A673 (cell line): Measurements from ENCODE around the gene KIF26B. TPM values are rescaled to one million over a fixed set of nuclear protein-coding genes. Genes with fewer than 3 reads are reported as not detected.

Experiments
- BruUV-seq: library from RNA; stranded (reverse); fragments of 400-500 nt; replicated peaks from 2 replicates; lab custom pipeline; 2021; lab: Mats Ljungman, UMichigan
- CTCF ChIA-PET: fragments of 300-600 bp; sonication (Branson Sonifier 250); formaldehyde crosslinking; loops from one replicate; lab custom pipeline; 2022; ENCODE audit warnings: antibody characterized with exemption; lab: Charles Lee
- POLR2A ChIA-PET: fragments of 300-600 bp; sonication (Branson Sonifier 250); formaldehyde crosslinking; loops from one replicate; lab custom pipeline; 2022; ENCODE audit warnings: antibody characterized with exemption; ENCODE audit not compliant: low non-redundant PET; lab: Charles Lee
- DNase-seq: peaks from one replicate; pipeline ENCODE4 v3.0.0-alpha.2; 2015; ENCODE audit warnings: low spot score
- H3K27ac ChIP-seq: fragments of 200-600 bp; sonication (generic); 2 replicates; pipeline ENCODE4 v1.5.1; 2016; ENCODE audit warnings: mixed run types, low read depth, mild to moderate bottlenecking, mixed read lengths, antibody characterized with exemption, low read length; ENCODE audit not compliant: poor library complexity, severe bottlenecking
- H3K27me3 ChIP-seq: fragments of 200-600 bp; sonication (generic); replicated peaks from 2 replicates; pipeline ENCODE4 v1.6.1; 2017; ENCODE audit warnings: mixed run types, low read depth, mild to moderate bottlenecking, mixed read lengths, antibody characterized with exemption, low read length; ENCODE audit not compliant: insufficient read depth, poor library complexity
- H3K36me3 ChIP-seq: fragments of 200-600 bp; sonication (generic); 2 replicates; pipeline ENCODE4 v1.6.1; 2016; ENCODE audit warnings: mixed run types, mild to moderate bottlenecking, mixed read lengths, antibody characterized with exemption, low read length; ENCODE audit not compliant: insufficient read depth, poor library complexity, severe bottlenecking
- H3K4me1 ChIP-seq: fragments of 200-600 bp; sonication (generic); 2 replicates; pipeline ENCODE4 v1.6.1; 2017; ENCODE audit warnings: mixed run types, mild to moderate bottlenecking, mixed read lengths, antibody characterized with exemption, low read length; ENCODE audit not compliant: insufficient read depth, poor library complexity, severe bottlenecking
- H3K4me3 ChIP-seq: fragments of 200-600 bp; sonication (generic); 2 replicates; pipeline ENCODE4 v1.5.1; 2016; ENCODE audit warnings: low read depth, mixed run types, mild to moderate bottlenecking, mixed read lengths, low read length; ENCODE audit not compliant: poor library complexity, severe bottlenecking
- H3K9me3 ChIP-seq: fragments of 200-600 bp; sonication (generic); 2 replicates; pipeline ENCODE4 v1.6.1; 2016; ENCODE audit warnings: mixed run types, low read depth, mild to moderate bottlenecking, mixed read lengths, antibody characterized with exemption, low read length; ENCODE audit not compliant: poor library complexity, severe bottlenecking
- EZH2 ChIP-seq: fragments of 200-600 bp; sonication (generic); IDR thresholded peaks from 2 replicates; pipeline ENCODE4 v1.6.1; 2017; ENCODE audit warnings: borderline replicate concordance, low read depth, mild to moderate bottlenecking, mixed read lengths, antibody characterized with exemption, low read length; ENCODE audit not compliant: poor library complexity, severe bottlenecking
- intact Hi-C: fragments of 100-400 bp; cut with micrococcal nuclease; formaldehyde crosslinking; loops from one replicate; pipeline ENCODE4 v1.10.0; 2022; ENCODE audit not compliant: unreplicated experiment
- total RNA-seq: library from RNA; stranded (reverse); gene quantifications from 2 replicates; pipeline ENCODE4 v1.2.3, GENCODE V29; 2021
- TF ChIP-seq, protein P1 (sequence below): fragments of 300-800, 200-600 bp; sonication (generic); conservative IDR thresholded peaks from 2 replicates; pipeline ENCODE4 v1.5.1; 2017; ENCODE audit warnings: low read depth, mild to moderate bottlenecking, antibody characterized with exemption, low read length, moderate library complexity, mixed read lengths

Gene KIF26B
- total RNA-seq, 1 experiment from 2014 or later = not detected

- Histone ChIP-seq H3K4me3 (no peak overlapping the region), H3K9me3 (no peaks in the 10 kb centered on the region), H3K4me1 (no peaks in the 10 kb centered on the region), H3K36me3 (no peaks in the 10 kb centered on the region), H3K27me3 (no peaks in the 10 kb centered on the region), H3K27ac (no peak overlapping the region)
- intact Hi-C loops = no loop called here
- TF ChIP-seq, protein P1, sequence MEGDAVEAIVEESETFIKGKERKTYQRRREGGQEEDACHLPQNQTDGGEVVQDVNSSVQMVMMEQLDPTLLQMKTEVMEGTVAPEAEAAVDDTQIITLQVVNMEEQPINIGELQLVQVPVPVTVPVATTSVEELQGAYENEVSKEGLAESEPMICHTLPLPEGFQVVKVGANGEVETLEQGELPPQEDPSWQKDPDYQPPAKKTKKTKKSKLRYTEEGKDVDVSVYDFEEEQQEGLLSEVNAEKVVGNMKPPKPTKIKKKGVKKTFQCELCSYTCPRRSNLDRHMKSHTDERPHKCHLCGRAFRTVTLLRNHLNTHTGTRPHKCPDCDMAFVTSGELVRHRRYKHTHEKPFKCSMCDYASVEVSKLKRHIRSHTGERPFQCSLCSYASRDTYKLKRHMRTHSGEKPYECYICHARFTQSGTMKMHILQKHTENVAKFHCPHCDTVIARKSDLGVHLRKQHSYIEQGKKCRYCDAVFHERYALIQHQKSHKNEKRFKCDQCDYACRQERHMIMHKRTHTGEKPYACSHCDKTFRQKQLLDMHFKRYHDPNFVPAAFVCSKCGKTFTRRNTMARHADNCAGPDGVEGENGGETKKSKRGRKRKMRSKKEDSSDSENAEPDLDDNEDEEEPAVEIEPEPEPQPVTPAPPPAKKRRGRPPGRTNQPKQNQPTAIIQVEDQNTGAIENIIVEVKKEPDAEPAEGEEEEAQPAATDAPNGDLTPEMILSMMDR = no peak
- no peak for TF ChIP-seq EZH2
- CTCF ChIA-PET = no interaction called here
- no TSS peak for BruUV-seq
- POLR2A ChIA-PET = no interaction called here
- no peak for DNase-seq
Observed at GRCh38 chr1:245247356-245247755, 92.6 kb downstream of the KIF26B start.

- H3K4me3 ChIP-seq = no peak overlapping the region
- no peak for DNase-seq
- H3K4me1 ChIP-seq = no peaks in the 10 kb centered on the region
- H3K9me3 ChIP-seq = no peaks in the 10 kb centered on the region
- intact Hi-C loops = no loop called here
- no TSS peak for BruUV-seq
- POLR2A ChIA-PET = no interaction called here
- no peaks in the 10 kb centered on the region for H3K36me3 ChIP-seq
- CTCF ChIA-PET = no interaction called here
- H3K27me3 ChIP-seq = no peaks in the 10 kb centered on the region
- H3K27ac ChIP-seq = no peak overlapping the region
- TF ChIP-seq, protein P1 = no peak
- TF ChIP-seq EZH2 = no peak
Observed at GRCh38 chr1:245247801-245248200, 93.0 kb downstream of the KIF26B start.

- H3K27me3 ChIP-seq = no peaks in the 10 kb centered on the region
- TF ChIP-seq, protein P1 = no peak
- no peak for TF ChIP-seq EZH2
- H3K9me3 ChIP-seq = no peaks in the 10 kb centered on the region
- ChIA-PET POLR2A (no interaction called here), CTCF (no interaction called here)
- no peak overlapping the region for H3K4me3 ChIP-seq
- H3K4me1 ChIP-seq = no peaks in the 10 kb centered on the region
- no TSS peak for BruUV-seq
- intact Hi-C loops = no loop called here
- no peak for DNase-seq
- no peaks in the 10 kb centered on the region for H3K36me3 ChIP-seq
- no peak overlapping the region for H3K27ac ChIP-seq
Observed at GRCh38 chr1:245248231-245248731, 93.5 kb downstream of the KIF26B start.
